Uterus (tissue), 4 donors: Measurements from ENCODE around the gene NADSYN1. TPM values are rescaled to one million over a fixed set of nuclear protein-coding genes. Genes with fewer than 3 reads are reported as not detected.

Experiments used
- DNase-seq, 2 donors: peaks; one replicate each; pipeline ENCODE4 v3.0.0-alpha.2; 2019 to 2020
- H3K27ac ChIP-seq, 2 donors: fragments of 200-600 bp; sonication (generic); 1 replicate in 1 of 2; 2 replicates in 1 of 2; pipeline ENCODE4 v1.5.1; 2016 to 2018
- H3K27me3 ChIP-seq, 2 donors: fragments of 200-600 bp; sonication (generic); one replicate each; pipeline ENCODE4 v1.5.1; 2018 to 2019; ENCODE audit warnings: control low read depth in 1 of 2
- H3K36me3 ChIP-seq, 2 donors: fragments of 200-600 bp; sonication (generic); one replicate each; pipeline ENCODE4 v1.5.1; 2019; ENCODE audit warnings: control low read depth in 1 of 2
- H3K4me1 ChIP-seq, 2 donors: fragments of 200-600 bp; sonication (generic); one replicate each; pipeline ENCODE4 v1.5.1; 2018 to 2019; ENCODE audit warnings: control low read depth in 1 of 2
- H3K4me3 ChIP-seq, 2 donors: fragments of 200-600 bp; sonication (generic); 1 replicate in 1 of 2; 2 replicates in 1 of 2; pipeline ENCODE4 v1.5.1; 2018 to 2019; ENCODE audit warnings: mild to moderate bottlenecking in 1 of 2
- H3K9me3 ChIP-seq, 2 donors: fragments of 200-600 bp; sonication (generic); one replicate each; pipeline ENCODE4 v1.5.1; 2019; ENCODE audit warnings: control low read depth in 1 of 2
- POLR2A ChIP-seq, 2 donors: fragments of 450-650 bp; IDR thresholded peaks; one replicate each; pipeline ENCODE4 v1.6.1; 2016; ENCODE audit warnings: antibody characterized with exemption in 2 of 2, mild to moderate bottlenecking in 1 of 2, moderate library complexity in 1 of 2
- intact Hi-C: fragments of 100-400 bp; cut with DNase I; formaldehyde crosslinking; loops from one replicate; pipeline ENCODE4 v1.15.1; 2023; ENCODE audit warnings: low total_unique reads
- total RNA-seq, 4 donors: library from RNA; depleted of rRNA in 3 of 4; stranded (reverse); fragments of >200 nt in 3 of 4; gene quantifications; one replicate each; pipeline versions ENCODE4 v1.1.0 to v1.2.4, GENCODE V29; 2014 to 2023
- TF ChIP-seq, protein P1 (sequence below), 4 experiments: fragments of 200-600 bp in 2 of 4; fragments of 450-650 bp in 2 of 4; sonication (generic) in 2 of 4; IDR thresholded peaks; one replicate each; pipeline ENCODE4 v1.5.1; 2016 to 2019; ENCODE audit warnings: antibody characterized with exemption in 4 of 4, mild to moderate bottlenecking in 2 of 4, moderate library complexity in 1 of 4
- donor health status: DM: yes; HTN: yes; CAD: no.

The NADSYN1 gene
- total RNA-seq, 4 donors from 2014 or later: 20.0 to 73.0 (median 32.8) TPM

GRCh38 chr11:71474771-71475483 is 21.9 kb downstream of the NADSYN1 start:
- Histone ChIP-seq H3K4me3 (no peak overlapping the region), H3K27me3 (no peaks in the 10 kb centered on the region), H3K27ac (no peak overlapping the region), H3K4me1 (no peaks in the 10 kb centered on the region), H3K9me3 (no peaks in the 10 kb centered on the region), H3K36me3 (no peaks in the 10 kb centered on the region)
- no peak for DNase-seq
- TF ChIP-seq POLR2A (IDR thresholded peaks at IDR 0.05): no peak
- TF ChIP-seq, protein P1, sequence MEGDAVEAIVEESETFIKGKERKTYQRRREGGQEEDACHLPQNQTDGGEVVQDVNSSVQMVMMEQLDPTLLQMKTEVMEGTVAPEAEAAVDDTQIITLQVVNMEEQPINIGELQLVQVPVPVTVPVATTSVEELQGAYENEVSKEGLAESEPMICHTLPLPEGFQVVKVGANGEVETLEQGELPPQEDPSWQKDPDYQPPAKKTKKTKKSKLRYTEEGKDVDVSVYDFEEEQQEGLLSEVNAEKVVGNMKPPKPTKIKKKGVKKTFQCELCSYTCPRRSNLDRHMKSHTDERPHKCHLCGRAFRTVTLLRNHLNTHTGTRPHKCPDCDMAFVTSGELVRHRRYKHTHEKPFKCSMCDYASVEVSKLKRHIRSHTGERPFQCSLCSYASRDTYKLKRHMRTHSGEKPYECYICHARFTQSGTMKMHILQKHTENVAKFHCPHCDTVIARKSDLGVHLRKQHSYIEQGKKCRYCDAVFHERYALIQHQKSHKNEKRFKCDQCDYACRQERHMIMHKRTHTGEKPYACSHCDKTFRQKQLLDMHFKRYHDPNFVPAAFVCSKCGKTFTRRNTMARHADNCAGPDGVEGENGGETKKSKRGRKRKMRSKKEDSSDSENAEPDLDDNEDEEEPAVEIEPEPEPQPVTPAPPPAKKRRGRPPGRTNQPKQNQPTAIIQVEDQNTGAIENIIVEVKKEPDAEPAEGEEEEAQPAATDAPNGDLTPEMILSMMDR (IDR thresholded peaks at IDR 0.05): no peak
- intact Hi-C loops: no loop called here

DNA sequence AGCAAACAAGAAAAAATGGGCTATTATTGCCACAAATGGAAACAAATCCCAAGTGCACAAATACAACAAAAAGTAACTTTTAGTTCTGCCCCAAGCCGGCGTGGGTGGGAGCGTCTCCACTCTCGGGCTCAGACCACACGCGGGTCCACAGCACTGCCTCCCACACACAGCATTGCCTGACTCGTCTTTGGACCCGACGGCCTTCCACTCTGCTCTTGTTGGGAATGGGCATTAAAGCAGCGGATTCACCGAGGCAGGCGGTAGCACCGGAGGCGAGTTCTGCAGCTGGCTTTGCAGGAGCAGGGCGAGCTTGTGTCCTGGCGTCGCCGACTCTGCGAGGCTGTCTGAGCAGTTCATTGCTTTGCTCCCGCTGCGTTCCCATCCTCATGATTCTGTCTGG is 23.0 kb downstream of the NADSYN1 start:
- H3K27ac ChIP-seq: no peak overlapping the region
- H3K4me3 ChIP-seq: no peak overlapping the region
- no peaks in the 10 kb centered on the region for H3K36me3 ChIP-seq
- DNase-seq: no peak
- H3K4me1 ChIP-seq: no peaks in the 10 kb centered on the region
- intact Hi-C loops: no loop called here
- H3K9me3 ChIP-seq: no peaks in the 10 kb centered on the region
- TF ChIP-seq, protein P1 (IDR thresholded peaks at IDR 0.05): no peak
- no peak for TF ChIP-seq POLR2A (IDR thresholded peaks at IDR 0.05)
- H3K27me3 ChIP-seq: no peaks in the 10 kb centered on the region

DNA sequence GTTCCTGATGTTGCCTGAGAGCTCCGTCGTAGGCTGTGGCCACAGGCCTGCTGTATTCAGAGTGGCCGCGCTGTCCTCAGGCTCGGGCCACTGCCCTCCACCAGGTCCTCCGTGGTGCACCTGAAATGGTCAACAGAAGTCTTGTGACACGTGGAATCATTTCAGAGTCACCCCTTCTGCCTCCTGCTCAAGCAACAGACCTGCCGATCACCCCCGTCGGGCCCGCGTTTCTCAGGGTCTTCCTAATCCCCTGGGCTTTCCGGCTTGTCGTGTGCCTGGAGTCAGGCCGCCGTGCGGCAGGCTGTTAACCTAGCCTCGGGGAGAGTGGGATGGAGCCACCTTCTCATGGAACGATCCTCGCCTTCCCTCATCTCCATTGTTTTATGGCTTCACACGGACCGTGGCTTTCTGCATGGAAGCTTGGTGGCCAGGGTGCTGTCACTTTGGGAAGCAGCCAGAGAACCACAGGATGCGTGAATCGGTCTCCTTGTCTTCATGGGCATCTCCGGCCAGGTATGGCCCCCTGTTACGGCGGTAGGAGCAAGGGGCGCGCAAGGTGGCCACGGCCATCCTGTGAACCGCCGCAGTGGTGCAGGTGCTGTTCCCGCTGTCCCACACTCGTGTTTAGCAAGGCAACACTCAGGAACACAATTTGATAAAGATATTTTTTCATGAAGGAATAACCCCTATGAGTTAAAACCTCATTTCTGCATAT is 24.1 kb downstream of the NADSYN1 start:
- Histone ChIP-seq H3K27ac (no peak overlapping the region), H3K36me3 (no peaks in the 10 kb centered on the region), H3K27me3 (no peaks in the 10 kb centered on the region), H3K4me3 (no peak overlapping the region), H3K9me3 (no peaks in the 10 kb centered on the region), H3K4me1 (no peaks in the 10 kb centered on the region)
- DNase-seq: no peak
- no peak for TF ChIP-seq POLR2A (IDR thresholded peaks at IDR 0.05)
- TF ChIP-seq, protein P1 (IDR thresholded peaks at IDR 0.05): no peak
- intact Hi-C loops: no loop called here

GRCh38 chr11:71477641-71478527 is 24.9 kb downstream of the NADSYN1 start:
- H3K27me3 ChIP-seq: no peaks in the 10 kb centered on the region
- intact Hi-C loops: no loop called here

More at GRCh38 chr11:71477641-71478527, 24.9 kb downstream of the NADSYN1 start:
- Histone ChIP-seq H3K4me1 (no peaks in the 10 kb centered on the region), H3K27ac (no peak overlapping the region), H3K9me3 (no peaks in the 10 kb centered on the region), H3K4me3 (no peak overlapping the region), H3K36me3 (no peaks in the 10 kb centered on the region)
- no peak for TF ChIP-seq POLR2A (IDR thresholded peaks at IDR 0.05)
- TF ChIP-seq, protein P1 (IDR thresholded peaks at IDR 0.05): no peak
- no peak for DNase-seq
